DND-41 (cell line): ENCODE results near the gene AR.

ENCODE experiments used
- ATAC-seq: fragments of 200-7000 bp; cut with Tn5 transposase; 3 replicates; pipeline ENCODE4 v1.9.1; 2021; ENCODE audit warnings: low read depth; ENCODE audit not compliant: insufficient read depth
- DNase-seq: peaks from one replicate; pipeline ENCODE4 v3.0.0-alpha.2; 2020
- H2AFZ ChIP-seq: 2 replicates; pipeline ENCODE4 v1.6.0; 2012; ENCODE audit warnings: low read depth, low read length
- H3K27ac ChIP-seq: 2 replicates; pipeline ENCODE4 v1.5.1; 2012; ENCODE audit warnings: low read length, inconsistent platforms
- H3K27me3 ChIP-seq: fragments of 200-600 bp; sonication (generic); 2 replicates; pipeline ENCODE4 v1.6.0; 2012; ENCODE audit warnings: low read length, mild to moderate bottlenecking, inconsistent platforms; ENCODE audit not compliant: insufficient read depth, poor library complexity
- H3K36me3 ChIP-seq: 2 replicates; pipeline ENCODE4 v1.5.1; 2012; ENCODE audit warnings: low read length, inconsistent platforms; ENCODE audit not compliant: insufficient read depth
- H3K4me1 ChIP-seq: 2 replicates; pipeline ENCODE4 v1.5.1; 2012; ENCODE audit warnings: mild to moderate bottlenecking, low read length; ENCODE audit not compliant: insufficient read depth
- H3K4me2 ChIP-seq: 2 replicates; pipeline ENCODE4 v1.6.0; 2012; ENCODE audit warnings: mild to moderate bottlenecking, moderate library complexity, low read length, inconsistent platforms; ENCODE audit not compliant: insufficient read depth
- H3K4me3 ChIP-seq, 2 experiments: fragments of 200-600 bp in 1 of 2; shearing (Covaris generic) in 1 of 2; 2 replicates each; pipeline ENCODE4 v1.5.1; 2012 to 2016; ENCODE audit warnings: inconsistent platforms in 2 of 2, low read length in 2 of 2, mild to moderate bottlenecking in 2 of 2, low read depth in 1 of 2, moderate library complexity in 1 of 2
- H3K79me2 ChIP-seq: 2 replicates; pipeline ENCODE4 v1.6.0; 2012; ENCODE audit warnings: low read length, inconsistent platforms; ENCODE audit not compliant: insufficient read depth
- H3K9ac ChIP-seq: 2 replicates; pipeline ENCODE4 v1.6.0; 2012; ENCODE audit warnings: low read depth, mild to moderate bottlenecking, inconsistent platforms, low read length, moderate library complexity
- H3K9me3 ChIP-seq: 2 replicates; pipeline ENCODE4 v1.5.1; 2012; ENCODE audit warnings: low read length, moderate library complexity, mild to moderate bottlenecking, inconsistent platforms; ENCODE audit not compliant: insufficient read depth, severe bottlenecking
- H4K20me1 ChIP-seq: 2 replicates; pipeline ENCODE4 v1.6.0; 2012; ENCODE audit warnings: low read length; ENCODE audit not compliant: insufficient read depth
- EZH2 ChIP-seq: IDR thresholded peaks from 3 replicates; pipeline ENCODE4 v1.6.1; 2012; ENCODE audit warnings: borderline replicate concordance, low read depth, mild to moderate bottlenecking, moderate library complexity, low read length, inconsistent platforms; ENCODE audit not compliant: severe bottlenecking
- TF ChIP-seq, protein P1 (sequence below): IDR thresholded peaks from 2 replicates; pipeline ENCODE4 v1.5.1; 2012; ENCODE audit warnings: borderline replicate concordance, low read length, moderate library complexity, mild to moderate bottlenecking; ENCODE audit not compliant: poor library complexity, severe bottlenecking; ENCODE audit errors: extremely low read depth

The AR gene

DNA sequence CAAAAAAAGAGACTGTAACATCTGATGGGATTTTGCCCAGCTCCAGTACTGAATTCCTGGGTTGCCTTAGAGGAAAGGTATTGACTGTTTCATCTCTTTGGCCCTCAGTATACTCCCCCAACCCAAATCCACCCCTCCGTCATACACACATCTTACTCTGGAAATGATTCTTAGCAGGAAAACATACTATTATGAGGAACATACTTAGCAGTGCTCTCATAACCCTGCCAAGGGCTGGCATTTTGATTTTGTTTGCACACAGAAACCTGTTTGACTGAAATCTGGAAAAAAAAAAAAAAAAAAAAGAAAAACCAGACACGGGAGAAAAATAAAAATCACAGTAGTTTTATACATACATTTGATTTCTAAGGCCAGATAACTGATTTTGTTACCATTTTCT lies 19.4 kb upstream of the AR start:
- no peak overlapping the region for H3K27ac ChIP-seq
- H3K4me1 ChIP-seq = peaks cover 3% of the 10 kb centered on the region; the same call in 1 of the 2 replicates
- H3K4me2 ChIP-seq = no peak overlapping the region
- H3K79me2 ChIP-seq = no peaks in the 10 kb centered on the region
- no peak for ATAC-seq
- no peak for DNase-seq
- no peaks in the 10 kb centered on the region for H3K36me3 ChIP-seq
- no peak overlapping the region for H3K4me3 ChIP-seq
- H3K9ac ChIP-seq = no peak overlapping the region
- H4K20me1 ChIP-seq = no peaks in the 10 kb centered on the region
- no peak overlapping the region for H2AFZ ChIP-seq
- no peaks in the 10 kb centered on the region for H3K27me3 ChIP-seq
- H3K9me3 ChIP-seq = no peaks in the 10 kb centered on the region
- TF ChIP-seq, protein P1, sequence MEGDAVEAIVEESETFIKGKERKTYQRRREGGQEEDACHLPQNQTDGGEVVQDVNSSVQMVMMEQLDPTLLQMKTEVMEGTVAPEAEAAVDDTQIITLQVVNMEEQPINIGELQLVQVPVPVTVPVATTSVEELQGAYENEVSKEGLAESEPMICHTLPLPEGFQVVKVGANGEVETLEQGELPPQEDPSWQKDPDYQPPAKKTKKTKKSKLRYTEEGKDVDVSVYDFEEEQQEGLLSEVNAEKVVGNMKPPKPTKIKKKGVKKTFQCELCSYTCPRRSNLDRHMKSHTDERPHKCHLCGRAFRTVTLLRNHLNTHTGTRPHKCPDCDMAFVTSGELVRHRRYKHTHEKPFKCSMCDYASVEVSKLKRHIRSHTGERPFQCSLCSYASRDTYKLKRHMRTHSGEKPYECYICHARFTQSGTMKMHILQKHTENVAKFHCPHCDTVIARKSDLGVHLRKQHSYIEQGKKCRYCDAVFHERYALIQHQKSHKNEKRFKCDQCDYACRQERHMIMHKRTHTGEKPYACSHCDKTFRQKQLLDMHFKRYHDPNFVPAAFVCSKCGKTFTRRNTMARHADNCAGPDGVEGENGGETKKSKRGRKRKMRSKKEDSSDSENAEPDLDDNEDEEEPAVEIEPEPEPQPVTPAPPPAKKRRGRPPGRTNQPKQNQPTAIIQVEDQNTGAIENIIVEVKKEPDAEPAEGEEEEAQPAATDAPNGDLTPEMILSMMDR = no peak
- TF ChIP-seq EZH2 = no peak

DNA sequence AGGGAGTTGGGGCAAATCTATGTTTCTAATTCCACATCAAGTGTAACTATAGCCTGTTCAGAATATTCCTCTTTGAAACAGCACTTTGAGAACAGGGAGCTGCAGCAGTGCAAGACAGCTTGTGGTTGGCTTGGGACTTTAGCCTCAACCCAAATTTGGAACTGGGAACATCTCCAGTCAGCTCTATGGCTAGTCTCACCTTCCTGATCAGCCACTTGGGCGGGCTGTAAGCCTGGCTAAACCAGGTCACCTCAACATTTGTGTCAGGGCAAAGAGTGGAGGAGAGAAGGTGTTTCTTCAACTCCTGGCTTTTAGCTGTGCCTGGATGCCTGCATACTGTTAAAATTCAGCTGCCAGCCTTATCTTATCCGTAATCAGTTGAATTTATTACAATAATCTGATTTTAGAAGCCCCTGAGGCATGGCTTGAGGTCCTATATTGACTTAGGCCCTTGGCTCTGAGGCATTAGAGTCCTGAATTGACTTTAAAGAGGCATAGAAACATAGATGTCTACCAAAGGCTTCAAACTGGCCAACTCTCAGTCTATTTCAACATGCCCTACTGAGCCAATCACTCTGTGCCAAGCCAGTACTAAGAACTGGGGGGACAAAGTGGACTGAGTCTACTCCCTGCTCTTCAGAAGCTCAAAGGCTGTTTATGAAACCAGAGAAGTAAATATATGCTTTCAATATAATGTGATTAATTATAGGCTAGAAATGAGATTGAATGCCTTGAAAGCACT lies 18.7 kb upstream of the AR start:
- H4K20me1 ChIP-seq = no peaks in the 10 kb centered on the region
- no peak overlapping the region for H3K9ac ChIP-seq
- no peak overlapping the region for H3K4me2 ChIP-seq
- no peaks in the 10 kb centered on the region for H3K9me3 ChIP-seq
- ATAC-seq = no peak
- H3K4me1 ChIP-seq = peaks cover 3% of the 10 kb centered on the region; the same call in 1 of the 2 replicates
- H3K27me3 ChIP-seq = no peaks in the 10 kb centered on the region
- H3K79me2 ChIP-seq = no peaks in the 10 kb centered on the region
- H2AFZ ChIP-seq = no peak overlapping the region
- no peaks in the 10 kb centered on the region for H3K36me3 ChIP-seq
- H3K27ac ChIP-seq = no peak overlapping the region
- no peak for DNase-seq
- TF ChIP-seq, protein P1 = no peak
- TF ChIP-seq EZH2 = no peak
- H3K4me3 ChIP-seq = no peak overlapping the region

DNA sequence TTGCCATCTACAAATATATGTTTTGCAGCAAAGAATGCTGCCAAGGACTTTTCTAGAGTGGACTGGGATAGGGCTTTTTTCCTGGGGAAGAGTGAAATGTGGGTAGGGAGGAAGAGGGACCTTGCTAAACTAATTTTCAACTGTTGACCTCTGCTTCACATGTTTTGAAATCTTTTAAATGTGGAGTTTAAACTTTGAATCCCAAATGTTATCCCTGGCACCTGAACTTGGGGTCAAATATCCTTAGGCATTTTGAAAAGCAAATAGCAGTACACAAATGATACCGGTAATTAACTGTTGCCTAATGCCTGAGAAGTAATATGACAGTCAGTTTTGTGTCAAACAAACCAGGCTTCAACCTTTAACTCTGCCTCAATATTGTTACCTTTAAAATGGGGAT lies 7.3 kb upstream of the AR start:
- Histone ChIP-seq H3K4me1 (no peaks in the 10 kb centered on the region), H2AFZ (no peak overlapping the region), H3K4me2 (no peak overlapping the region), H4K20me1 (no peaks in the 10 kb centered on the region), H3K4me3 (no peak overlapping the region), H3K79me2 (no peaks in the 10 kb centered on the region), H3K9me3 (no peaks in the 10 kb centered on the region), H3K27me3 (no peaks in the 10 kb centered on the region), H3K27ac (no peak overlapping the region), H3K9ac (no peak overlapping the region), H3K36me3 (no peaks in the 10 kb centered on the region)
- TF ChIP-seq, protein P1 = no peak
- TF ChIP-seq EZH2 = no peak
- no peak for ATAC-seq
- DNase-seq = no peak
